ENCODE data around the gene NREP.

NREP gene

DNA sequence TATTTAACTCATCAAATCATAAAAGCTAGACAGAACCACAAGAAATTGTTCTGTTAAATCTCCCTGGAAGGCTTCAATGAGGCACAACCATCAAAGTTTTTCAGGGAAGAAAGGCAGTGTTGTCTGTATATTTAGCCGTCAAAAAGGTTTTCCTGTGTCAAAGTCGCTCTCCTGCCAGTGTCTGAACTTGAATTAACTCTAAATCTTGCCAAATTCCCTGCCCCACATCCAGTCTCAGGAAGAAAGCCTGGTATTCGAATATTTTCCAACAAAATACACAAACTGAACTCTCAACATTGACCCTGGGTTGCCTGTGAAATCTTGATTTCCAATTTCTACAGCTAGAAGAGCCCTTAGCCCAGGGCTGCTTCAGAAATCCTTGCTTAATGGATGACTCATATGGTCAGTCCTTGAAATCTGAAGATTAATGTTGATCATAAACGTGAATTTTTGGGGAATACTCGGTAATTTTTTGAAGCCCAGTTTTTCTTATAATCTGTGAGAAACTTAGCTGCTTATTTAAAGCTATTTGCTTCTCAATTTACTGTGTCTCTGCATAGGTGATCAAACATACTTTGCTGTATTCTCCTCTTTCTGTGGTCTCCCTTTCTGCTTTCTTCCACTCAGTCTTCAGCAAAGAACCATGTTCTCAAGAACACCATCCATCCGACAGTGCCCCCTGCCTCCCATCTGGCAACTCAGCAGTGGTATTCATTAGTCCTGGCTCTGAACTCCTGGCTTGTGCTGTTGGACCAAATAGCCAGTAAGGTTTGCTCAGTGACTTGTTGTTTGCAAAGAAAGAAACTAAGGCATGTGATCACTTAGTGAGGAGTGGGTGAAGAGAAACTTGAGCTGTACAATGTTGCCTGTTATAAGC is 58.9 kb downstream of the NREP start:
- DNase-seq (ENCODE audit: low read depth in 2 of 2): no peak

DNA sequence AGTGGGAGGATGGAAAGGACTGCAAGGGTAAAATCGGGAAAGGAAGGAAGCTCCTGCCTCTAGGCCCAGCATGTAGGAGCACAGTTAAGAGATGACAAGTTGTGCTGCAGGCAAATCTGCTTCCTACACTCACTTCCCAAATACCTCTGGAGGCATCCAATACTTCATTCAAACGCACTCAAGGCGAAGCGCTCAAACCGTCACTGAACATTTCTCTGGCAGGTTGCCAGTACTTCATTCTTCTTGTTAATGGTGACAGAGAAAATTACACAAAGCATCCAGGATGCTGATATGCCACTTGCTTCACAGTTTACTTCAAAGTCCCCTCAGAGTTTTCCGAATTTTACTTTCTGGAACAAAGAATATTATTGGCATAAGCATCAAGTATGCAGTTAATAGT is 59.8 kb downstream of the NREP start:
- DNase-seq (ENCODE audit: low read depth in 2 of 2): no peak

DNA sequence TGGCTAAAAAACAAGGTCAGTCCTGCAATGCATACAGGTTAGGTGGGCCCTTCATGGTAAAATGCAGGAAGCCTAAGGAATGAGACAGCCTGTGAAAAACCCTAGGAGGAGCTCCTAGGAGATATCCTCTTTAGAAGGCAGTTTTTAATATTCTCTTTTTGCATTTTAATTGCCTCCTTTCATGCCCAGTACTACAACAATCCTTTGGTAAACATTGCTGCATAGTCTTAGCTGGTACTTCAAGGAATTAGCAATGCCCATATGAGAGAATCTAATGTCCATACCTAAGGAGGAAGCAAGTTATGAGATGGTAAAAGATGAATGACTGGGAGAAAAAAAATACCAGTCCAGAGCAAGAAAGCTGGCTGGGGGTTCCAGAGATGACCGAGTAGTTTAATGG is 61.0 kb downstream of the NREP start:
- no peak for DNase-seq (ENCODE audit: low read depth in 2 of 2)

DNA sequence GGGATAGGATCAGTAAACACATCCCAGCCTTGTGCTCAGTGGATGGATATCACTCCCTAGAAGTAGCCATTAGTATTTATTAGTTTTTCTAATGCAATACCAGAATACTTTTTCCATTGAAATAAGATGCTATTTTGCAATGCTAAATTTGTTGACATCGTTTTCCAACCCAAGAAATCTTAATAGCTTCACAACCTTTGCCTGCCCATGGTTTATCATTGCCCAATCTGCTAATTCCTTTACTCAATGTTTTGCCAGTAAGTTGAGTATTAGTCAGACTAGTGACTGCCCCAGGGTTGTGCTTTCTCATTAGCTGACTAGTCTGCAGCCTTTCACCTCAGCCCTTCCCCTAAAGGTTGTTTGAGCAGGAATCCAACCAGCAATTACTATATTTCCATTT is 62.9 kb downstream of the NREP start:
- DNase-seq (ENCODE audit: low read depth in 2 of 2): no peak

DNA sequence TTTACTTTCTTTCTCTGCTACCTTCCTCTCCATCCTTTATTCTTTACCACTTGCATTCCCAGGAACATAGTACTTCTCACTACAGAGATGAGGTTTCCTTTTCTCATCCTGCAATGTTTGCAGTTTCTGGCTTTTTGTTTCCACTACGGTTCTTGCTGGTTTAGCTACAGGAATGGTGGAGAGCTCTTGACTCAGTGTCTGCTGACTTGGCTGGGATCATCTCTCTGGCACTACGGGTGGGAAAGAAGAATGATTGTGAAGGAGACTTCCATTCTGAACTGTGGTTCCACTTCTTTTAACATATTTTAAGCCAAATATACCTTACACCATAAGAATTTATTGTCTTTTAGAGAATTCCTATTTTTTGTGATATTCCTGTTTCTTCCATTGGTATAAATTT is 65.1 kb downstream of the NREP start:
- DNase-seq (ENCODE audit: low read depth in 2 of 2): no peak

DNA sequence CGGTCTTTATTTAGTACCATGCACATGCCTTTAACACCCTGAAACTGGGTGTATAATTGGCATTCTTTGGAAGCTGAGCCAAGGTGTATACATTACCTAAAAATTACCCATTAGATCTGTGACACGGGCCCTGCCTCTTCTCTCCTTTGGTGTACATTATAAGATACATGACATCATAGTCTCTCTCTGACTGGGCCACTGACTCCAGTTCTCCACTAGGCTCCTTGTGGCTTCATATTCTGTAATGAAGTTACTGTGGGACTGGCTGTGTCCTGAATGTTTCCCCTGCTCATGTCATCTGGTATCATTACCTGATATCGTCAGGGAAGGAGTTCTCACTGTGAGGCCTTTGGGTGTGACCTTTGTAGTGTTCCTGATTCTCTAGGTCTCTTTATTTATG is 65.5 kb downstream of the NREP start:
- DNase-seq (ENCODE audit: low read depth in 2 of 2): no peak

- DNase-seq (ENCODE audit: low read depth in 2 of 2): no peak
Observed at GRCh38 chr5:111689357-111689935, 67.5 kb downstream of the NREP start.

DNA sequence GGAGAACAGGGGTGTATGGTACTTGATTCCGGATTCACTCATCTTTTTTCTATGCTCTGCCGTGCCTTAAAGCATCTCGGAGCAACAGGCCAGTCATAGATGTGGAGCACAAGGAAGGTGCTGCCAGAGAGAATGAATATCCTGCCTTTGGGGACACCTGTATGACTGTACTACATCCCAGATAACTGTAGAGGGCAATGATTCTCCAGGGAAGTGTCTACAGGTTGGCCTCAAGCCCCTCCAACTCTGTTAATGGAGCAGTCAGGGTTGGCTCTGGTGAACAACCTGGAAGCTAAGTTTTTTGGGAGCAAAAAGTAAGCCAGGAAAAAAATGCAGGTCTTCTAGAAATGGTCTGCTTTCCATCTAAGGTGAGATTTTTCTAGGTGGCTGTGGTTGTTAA is 71.0 kb downstream of the NREP start:
- DNase-seq (ENCODE audit: low read depth in 2 of 2): no peak

GRCh38 chr5:111682641-111683040 is 74.4 kb downstream of the NREP start:
- no peak for DNase-seq (ENCODE audit: low read depth in 2 of 2)

DNA sequence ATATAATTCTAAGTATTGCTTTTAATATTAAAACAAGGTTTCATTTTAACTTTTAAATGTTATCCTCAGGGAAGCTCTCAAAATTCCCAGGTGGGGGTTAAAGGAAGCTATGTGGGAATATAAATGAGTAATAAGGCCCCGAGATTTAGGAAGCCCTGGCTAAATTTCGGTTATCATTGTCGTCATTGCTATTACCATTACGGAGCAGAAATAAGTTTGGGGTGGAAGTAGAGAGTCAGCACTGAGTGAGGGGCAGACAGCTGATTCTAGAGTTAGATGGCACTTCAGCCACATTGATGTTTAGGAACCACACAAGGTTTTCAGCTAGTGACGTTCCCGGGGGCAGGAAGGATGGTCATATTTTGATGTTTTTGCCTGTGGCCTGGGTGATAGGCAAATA is 74.9 kb downstream of the NREP start:
- DNase-seq (ENCODE audit: low read depth in 2 of 2): no peak

- DNase-seq (ENCODE audit: low read depth in 2 of 2): no peak
Observed at GRCh38 chr5:111681414-111682120, 75.4 kb downstream of the NREP start.

- no peak for DNase-seq (ENCODE audit: low read depth in 2 of 2)
Observed at GRCh38 chr5:111680737-111681413, 76.1 kb downstream of the NREP start.

DNA sequence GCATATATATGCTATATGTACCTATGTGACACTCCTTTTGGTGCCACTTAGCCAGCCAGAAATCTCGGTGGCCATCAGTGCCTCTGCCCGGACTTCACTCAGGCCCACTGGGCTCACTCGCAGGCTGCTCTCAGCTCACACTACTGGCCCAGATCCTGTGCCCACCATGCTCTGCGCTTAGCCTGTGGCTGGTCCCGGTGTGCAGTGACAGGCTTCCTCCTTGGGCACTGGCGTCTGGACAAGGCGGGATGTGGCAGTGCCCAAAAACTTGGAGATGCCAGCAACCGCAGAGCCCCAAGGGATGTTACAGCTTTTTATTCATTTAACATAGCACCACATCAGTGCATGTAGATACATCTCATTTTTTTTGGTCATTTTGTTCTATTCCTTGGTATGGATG is 77.4 kb downstream of the NREP start:
- no peak for DNase-seq (ENCODE audit: low read depth in 2 of 2)
